Adipocyte (in vitro differentiated cells): ENCODE results near the gene ST6GALNAC1.

ENCODE experiments used
- DNase-seq: peaks from one replicate; pipeline ENCODE4 v3.0.0-alpha.2; 2015; ENCODE audit warnings: low read depth
- H3K27me3 ChIP-seq: replicated peaks from 2 replicates; pipeline ENCODE4 v1.7.0; 2013; ENCODE audit warnings: mild to moderate bottlenecking, low read length, moderate library complexity; ENCODE audit not compliant: control insufficient read depth, insufficient read depth
- H3K36me3 ChIP-seq: 2 replicates; pipeline ENCODE4 v1.7.0; 2013; ENCODE audit warnings: low read length, mild to moderate bottlenecking, moderate library complexity; ENCODE audit not compliant: control insufficient read depth, insufficient read depth, severe bottlenecking
- H3K4me1 ChIP-seq: 2 replicates; pipeline ENCODE4 v1.7.0; 2013; ENCODE audit warnings: mild to moderate bottlenecking, low read length, moderate library complexity; ENCODE audit not compliant: control insufficient read depth, insufficient read depth
- H3K4me3 ChIP-seq: 2 replicates; pipeline ENCODE4 v1.7.0; 2013; ENCODE audit warnings: mild to moderate bottlenecking, low read length, moderate library complexity
- H3K9ac ChIP-seq: 2 replicates; pipeline ENCODE4 v1.7.0; 2013; ENCODE audit warnings: mild to moderate bottlenecking, low read length, moderate library complexity
- H3K9me3 ChIP-seq: 2 replicates; pipeline ENCODE4 v1.7.0; 2013; ENCODE audit warnings: mild to moderate bottlenecking, low read length, moderate library complexity; ENCODE audit not compliant: control insufficient read depth

The ST6GALNAC1 gene

DNA sequence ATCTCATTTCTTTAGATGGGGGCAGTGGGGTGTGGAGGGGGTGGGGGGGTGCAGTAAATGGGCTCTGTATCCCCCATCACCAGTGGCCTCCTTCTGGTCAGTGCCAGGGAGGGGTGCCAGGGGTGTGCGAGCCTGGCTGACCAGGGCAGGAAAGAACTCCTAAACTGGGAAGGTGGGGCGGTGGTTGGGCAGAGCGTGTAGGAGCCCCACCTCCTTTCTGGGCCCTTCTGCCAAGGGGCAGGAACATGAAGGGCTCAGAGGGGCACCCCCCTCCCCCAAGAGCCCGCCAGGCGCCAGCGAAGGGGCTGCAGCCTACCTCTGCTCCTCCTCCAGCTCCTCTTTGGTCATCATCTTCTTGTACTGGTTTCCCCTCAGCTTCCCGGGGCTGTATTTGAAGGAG is 41.2 kb upstream of the ST6GALNAC1 start:
- peaks cover 55% of the 10 kb centered on the region for H3K4me1 ChIP-seq
- no peak overlapping the region for H3K9ac ChIP-seq
- no peak for DNase-seq
- H3K27me3 ChIP-seq, result no peaks in the 10 kb centered on the region
- H3K9me3 ChIP-seq, result no peaks in the 10 kb centered on the region
- H3K4me3 ChIP-seq, result no peak overlapping the region
- peaks cover 27% of the 10 kb centered on the region for H3K36me3 ChIP-seq

DNA sequence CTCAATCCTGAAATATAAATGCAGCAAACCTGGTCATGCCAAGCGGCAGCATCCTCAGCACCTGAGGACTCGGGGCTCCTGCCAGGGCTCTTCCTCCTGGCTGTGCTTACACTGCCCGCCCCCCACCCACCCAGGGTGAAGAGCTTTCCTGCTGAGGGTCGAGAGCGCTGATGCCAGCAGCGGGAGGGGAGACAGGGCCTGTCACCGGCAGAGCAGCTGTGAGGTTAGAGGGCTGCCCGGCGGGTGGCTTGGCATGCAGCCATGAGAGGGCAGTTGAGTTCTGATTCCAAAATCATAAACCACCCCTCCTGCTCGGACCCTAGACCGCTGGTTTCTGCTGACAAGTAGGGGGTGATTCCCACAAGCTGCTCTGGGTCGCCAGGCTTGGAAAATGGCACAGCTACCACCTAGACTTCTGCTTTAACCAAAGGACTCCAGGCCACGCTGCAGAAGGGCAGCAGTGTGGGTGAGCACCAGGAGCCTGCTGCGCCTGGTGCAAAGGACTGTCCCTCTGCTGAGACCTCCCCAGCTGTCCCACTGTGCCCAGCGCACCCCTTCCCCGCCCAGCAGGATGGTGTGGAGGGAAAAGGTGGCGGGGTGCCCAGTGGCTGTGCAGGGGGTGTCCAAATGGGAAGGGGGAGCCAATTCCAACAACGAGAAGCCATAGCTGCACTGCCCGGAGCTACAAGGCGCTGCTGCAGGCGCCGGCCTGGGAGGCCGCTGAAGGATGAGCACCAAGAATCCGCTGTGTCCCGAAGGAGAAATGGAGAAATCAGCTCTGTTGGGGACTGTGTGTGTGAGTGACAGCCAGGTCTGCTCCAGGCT is 40.6 kb upstream of the ST6GALNAC1 start:
- Histone ChIP-seq H3K4me1 (peaks cover 49% of the 10 kb centered on the region), H3K27me3 (no peaks in the 10 kb centered on the region), H3K36me3 (peaks cover 31% of the 10 kb centered on the region), H3K9me3 (no peaks in the 10 kb centered on the region), H3K9ac (no peak overlapping the region), H3K4me3 (no peak overlapping the region)
- no peak for DNase-seq

DNA sequence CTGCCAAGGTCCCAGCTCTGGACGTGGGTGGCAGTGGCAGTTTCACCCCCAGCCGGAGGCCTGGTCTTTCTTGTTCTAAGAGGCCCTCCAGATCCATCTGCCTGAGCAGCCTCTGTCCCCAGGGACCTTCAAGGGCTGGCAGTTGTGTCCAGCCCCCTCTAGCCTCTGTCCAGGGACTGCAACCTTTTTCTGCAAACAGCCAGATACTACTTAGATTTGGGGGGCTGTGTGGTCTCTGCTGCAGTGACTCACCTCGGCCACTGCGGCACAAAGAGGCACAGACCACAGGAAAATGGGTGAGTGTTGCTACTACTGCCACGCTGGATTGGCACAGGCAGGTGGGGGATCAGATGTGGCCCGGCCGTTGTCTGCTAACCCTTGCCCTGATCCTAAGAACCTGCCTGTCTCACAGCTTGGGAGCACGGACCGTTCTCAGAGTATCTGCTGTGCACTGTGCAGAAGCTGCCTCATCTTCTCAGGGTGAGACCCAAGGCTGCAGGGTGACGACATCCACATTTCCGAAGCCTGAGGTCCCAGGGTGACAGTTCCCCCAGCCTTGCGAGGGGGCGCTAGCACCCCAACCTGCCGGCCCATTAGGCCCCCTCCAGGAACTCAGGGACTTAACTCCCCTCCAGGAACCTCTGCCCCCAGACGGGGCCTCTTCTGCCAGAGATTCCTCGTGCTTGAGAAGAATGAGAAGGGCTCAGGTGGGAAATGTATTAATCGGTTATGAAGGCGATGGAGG is 39.6 kb upstream of the ST6GALNAC1 start:
- H3K4me3 ChIP-seq, result no peak overlapping the region
- peaks cover 40% of the 10 kb centered on the region for H3K36me3 ChIP-seq
- peaks cover 44% of the 10 kb centered on the region for H3K4me1 ChIP-seq
- no peaks in the 10 kb centered on the region for H3K27me3 ChIP-seq
- DNase-seq, result no peak
- no peaks in the 10 kb centered on the region for H3K9me3 ChIP-seq
- peak overlapping the region; percentile 62 for H3K9ac ChIP-seq

DNA sequence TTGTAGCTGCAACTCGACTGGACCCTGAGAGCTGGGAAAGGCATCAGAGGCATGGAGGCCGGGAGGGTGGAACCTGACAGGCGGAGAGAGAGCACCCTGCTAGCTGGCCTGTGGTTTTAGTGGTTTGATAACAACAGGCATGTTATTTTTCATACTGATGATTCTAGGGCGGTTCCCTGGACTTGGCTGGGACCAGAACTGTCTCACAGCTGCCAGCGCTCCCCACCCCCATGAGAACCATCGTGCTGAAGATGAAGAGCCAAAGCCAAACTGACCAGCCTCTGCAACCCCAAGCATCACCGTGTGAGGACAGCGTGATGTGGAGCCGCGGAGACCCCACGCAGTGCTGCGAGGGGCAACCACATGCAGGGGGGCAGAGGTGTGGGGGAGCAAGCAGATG is 38.7 kb upstream of the ST6GALNAC1 start:
- H3K4me1 ChIP-seq, result peaks cover 35% of the 10 kb centered on the region
- peaks cover 49% of the 10 kb centered on the region for H3K36me3 ChIP-seq
- H3K9me3 ChIP-seq, result no peaks in the 10 kb centered on the region
- peak overlapping the region; percentile 63 for H3K9ac ChIP-seq
- no peak overlapping the region for H3K4me3 ChIP-seq
- H3K27me3 ChIP-seq, result no peaks in the 10 kb centered on the region
- no peak for DNase-seq

DNA sequence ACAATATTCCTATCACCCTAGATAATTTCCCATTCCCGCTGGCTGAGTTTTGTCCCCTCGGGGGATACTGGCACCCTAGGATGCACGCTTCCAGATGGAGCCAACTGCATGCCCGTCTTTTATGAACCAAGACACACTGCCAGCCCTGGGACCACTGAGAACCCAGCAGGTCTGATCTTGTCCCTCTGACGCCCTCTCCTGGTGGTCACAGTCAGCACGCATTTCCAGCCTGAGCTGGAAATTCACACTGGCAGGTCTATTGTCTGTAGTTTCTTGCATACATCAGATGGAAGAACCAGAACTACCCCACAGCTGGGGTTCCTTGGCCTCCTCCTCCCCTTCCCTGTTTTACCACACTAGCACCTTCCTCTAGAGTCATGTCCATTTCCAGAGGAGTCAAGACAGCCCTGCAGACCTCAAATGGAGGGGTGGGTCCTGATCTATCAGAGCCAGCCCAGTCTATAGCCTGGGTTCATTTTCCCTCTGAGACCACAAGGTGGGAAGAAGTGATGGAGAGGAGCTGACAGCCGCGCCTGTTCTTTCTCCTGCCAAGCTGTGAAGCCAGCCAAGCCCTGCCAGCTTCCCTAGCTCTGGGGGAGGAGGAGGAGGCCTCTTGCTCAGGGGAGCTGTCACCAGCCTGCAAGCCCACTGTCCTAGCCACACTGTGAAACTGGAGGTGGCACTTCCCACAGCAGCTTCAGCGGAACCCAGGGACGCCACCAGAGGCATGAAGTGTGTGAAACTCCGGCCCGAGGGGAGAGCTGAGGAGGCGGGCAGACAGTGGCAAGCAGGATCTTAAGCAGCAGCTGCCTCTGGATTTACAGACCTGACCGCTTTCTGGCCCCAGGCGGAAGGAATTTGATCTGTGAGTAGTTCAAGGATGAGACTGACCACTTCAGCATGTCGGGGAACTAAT is 37.9 kb upstream of the ST6GALNAC1 start:
- Histone ChIP-seq H3K27me3 (no peaks in the 10 kb centered on the region), H3K9me3 (no peaks in the 10 kb centered on the region), H3K36me3 (peaks cover 55% of the 10 kb centered on the region), H3K9ac (peak overlapping the region; percentile 63), H3K4me1 (peaks cover 27% of the 10 kb centered on the region), H3K4me3 (peak overlapping the region; percentile 11)
- peak; percentile 79 for DNase-seq

DNA sequence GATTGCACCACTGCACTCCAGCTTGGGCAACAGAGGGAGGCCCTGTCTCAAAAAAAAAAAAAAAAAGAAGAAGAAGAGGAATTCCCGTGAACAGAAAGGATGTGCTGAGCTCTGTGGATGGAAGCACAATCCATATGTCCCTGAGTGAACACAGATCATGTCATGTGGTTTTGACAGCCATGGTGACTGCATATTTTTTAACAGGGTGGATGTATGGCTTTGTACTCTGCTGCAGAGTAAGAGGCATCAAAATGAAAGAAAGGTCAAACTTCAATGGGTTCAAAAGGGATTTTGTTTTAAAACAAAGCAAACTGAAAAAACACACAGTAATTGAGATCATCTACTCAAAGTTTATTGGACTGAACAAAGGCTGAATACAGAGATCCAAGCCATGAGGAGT is 35.7 kb upstream of the ST6GALNAC1 start:
- Histone ChIP-seq H3K4me3 (no peak overlapping the region), H3K4me1 (peaks cover 25% of the 10 kb centered on the region), H3K9me3 (no peaks in the 10 kb centered on the region), H3K27me3 (no peaks in the 10 kb centered on the region), H3K36me3 (peaks cover 69% of the 10 kb centered on the region), H3K9ac (no peak overlapping the region)
- no peak for DNase-seq

DNA sequence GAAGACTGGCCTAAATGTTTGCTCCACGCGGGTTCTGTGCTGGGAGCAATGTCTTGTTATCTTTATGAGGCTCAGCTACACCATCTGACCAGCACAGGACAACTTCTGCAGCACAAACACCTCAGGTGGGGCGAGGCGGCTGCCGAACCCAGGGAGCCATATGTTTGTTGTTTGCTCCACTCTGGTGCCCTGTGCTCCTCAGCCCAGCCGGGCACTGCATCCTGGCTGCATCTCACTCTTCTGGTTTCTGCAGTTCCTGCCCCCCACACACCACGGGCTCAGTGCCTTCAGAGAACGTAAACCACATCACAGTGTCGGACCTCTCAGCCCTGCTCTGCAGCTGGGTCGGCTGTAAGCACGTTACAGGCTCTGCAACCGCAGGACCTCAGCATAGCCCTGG is 34.8 kb upstream of the ST6GALNAC1 start:
- H3K9me3 ChIP-seq, result no peaks in the 10 kb centered on the region
- H3K9ac ChIP-seq, result no peak overlapping the region
- H3K4me3 ChIP-seq, result no peak overlapping the region
- H3K27me3 ChIP-seq, result no peaks in the 10 kb centered on the region
- peaks cover 22% of the 10 kb centered on the region for H3K4me1 ChIP-seq
- H3K36me3 ChIP-seq, result peaks cover 64% of the 10 kb centered on the region
- DNase-seq, result no peak

DNA sequence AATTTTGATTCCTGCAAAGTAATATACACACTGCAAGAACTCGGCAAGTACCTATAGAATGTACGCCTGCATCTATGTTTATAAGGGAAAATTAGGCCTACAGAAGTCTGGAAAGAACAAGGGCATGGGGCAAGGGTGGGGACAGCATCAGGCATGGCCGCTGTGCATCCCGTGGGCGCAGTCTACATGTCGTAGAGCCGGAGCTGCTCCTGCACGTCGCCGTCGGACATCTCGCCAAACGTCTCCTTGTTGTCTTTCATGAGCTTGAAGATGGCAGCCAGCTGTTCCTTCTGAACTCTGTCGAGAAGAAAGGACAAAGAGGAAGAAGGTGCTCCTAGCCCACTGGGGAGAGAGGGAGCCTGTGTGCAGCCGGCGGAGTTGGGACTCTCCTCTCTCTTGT is 33.8 kb upstream of the ST6GALNAC1 start:
- no peak overlapping the region for H3K9ac ChIP-seq
- no peak overlapping the region for H3K4me3 ChIP-seq
- peaks cover 17% of the 10 kb centered on the region for H3K4me1 ChIP-seq
- peaks cover 54% of the 10 kb centered on the region for H3K36me3 ChIP-seq
- H3K9me3 ChIP-seq, result no peaks in the 10 kb centered on the region
- no peaks in the 10 kb centered on the region for H3K27me3 ChIP-seq
- DNase-seq, result no peak

DNA sequence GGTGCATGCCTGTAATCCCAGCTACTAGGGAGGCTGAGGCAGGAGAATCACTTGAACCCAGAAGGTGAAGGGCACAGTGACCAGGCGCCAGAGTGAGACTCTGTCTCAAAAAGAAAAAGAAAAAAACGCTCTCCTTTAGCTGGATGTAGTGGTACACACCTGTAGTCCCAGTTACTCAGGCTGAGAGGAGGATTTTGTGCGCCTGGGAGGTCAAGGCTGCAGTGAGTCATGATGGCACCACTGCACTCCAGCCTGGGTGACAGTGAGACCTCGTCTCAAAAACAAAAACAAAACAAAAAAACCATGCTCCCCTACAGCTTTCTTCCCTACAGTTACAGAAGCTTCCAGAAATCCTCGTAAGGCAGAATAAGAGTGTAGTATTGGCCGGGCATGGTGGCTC is 33.1 kb upstream of the ST6GALNAC1 start:
- H3K4me3 ChIP-seq, result no peak overlapping the region
- H3K9ac ChIP-seq, result no peak overlapping the region
- no peak for DNase-seq
- peaks cover 54% of the 10 kb centered on the region for H3K36me3 ChIP-seq
- no peaks in the 10 kb centered on the region for H3K27me3 ChIP-seq
- H3K4me1 ChIP-seq, result peaks cover 12% of the 10 kb centered on the region
- no peaks in the 10 kb centered on the region for H3K9me3 ChIP-seq

DNA sequence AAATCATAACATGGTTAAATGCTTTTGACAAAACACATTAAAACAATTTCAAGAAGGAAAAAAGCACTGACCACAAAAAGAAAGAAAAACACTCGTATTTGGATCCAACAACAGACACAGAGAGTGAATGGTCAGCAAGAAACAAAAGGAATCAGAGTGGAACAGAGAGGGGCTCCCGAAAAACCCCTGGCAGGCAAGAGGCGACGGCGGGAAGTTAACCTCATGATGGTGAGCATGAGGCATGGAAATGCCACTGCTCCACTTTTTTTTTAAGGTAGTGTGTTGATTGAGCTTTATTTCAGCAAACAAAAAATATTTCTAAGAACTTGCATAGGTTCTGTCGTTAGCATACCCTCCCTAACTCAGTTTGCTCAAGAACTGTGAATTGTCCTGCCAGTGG is 32.1 kb upstream of the ST6GALNAC1 start:
- Histone ChIP-seq H3K4me1 (peaks cover 13% of the 10 kb centered on the region), H3K9me3 (no peaks in the 10 kb centered on the region), H3K27me3 (no peaks in the 10 kb centered on the region), H3K36me3 (peaks cover 53% of the 10 kb centered on the region), H3K9ac (no peak overlapping the region), H3K4me3 (no peak overlapping the region)
- DNase-seq, result no peak

DNA sequence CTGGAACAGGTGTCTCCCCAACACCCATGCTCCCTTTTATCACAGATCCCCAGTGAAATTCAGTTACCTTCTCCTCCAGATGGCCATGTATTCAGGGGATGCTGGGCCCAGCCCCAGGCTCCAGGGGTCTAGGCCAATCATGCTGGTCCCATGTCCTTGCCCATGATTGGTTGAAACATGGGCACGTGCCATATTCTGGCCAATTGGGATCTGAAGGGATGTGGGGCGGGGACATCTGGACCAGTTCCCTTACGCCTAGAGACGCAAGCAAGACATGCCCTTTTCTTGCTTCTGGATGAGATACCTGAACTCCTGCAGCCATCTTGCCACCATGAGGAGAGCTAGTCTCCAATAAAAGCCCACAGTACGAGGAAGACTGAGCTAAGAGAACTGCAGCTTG is 31.0 kb upstream of the ST6GALNAC1 start:
- Histone ChIP-seq H3K36me3 (peaks cover 48% of the 10 kb centered on the region), H3K9ac (no peak overlapping the region), H3K27me3 (no peaks in the 10 kb centered on the region), H3K4me3 (no peak overlapping the region), H3K4me1 (peaks cover 13% of the 10 kb centered on the region), H3K9me3 (no peaks in the 10 kb centered on the region)
- DNase-seq, result no peak
